Sciatic nerve (tissue), 2 donors: ENCODE data around the gene ZNF497. TPM values are rescaled to one million over a fixed set of nuclear protein-coding genes. Genes with fewer than 3 reads are reported as not detected.
A peak's percentile ranks its signal among the peaks of the same experiment; 100 is the strongest.
"Not testable (repeated sequence)": the region's sequence is repeated elsewhere in the genome, so short reads cannot be mapped to it uniquely, and the experiment has no call there.

Experiments
- ATAC-seq: fragments of 200-7000 bp; cut with Tn5 transposase; one replicate; pipeline ENCODE4 v1.9.1; 2020; ENCODE audit warnings: mild to moderate bottlenecking, moderate library complexity
- DNase-seq: peaks from one replicate; pipeline ENCODE4 v3.0.0-alpha.2; 2020; ENCODE audit warnings: low spot score
- intact Hi-C: fragments of 100-400 bp; cut with DNase I; formaldehyde crosslinking; loops from one replicate; pipeline ENCODE4 v1.14.2; 2022
- microRNA-seq: library from miRNA; unstranded; fragments of <30 nt; microRNA quantifications from one replicate; pipeline ENCODE4 v1.2.0, GENCODE V29; 2020
- total RNA-seq: library from RNA; stranded (reverse); fragmentation: NEBNext Ultra II Directional; extraction: Animal tissue kit (Norgen Biotek cat#: 25700); gene quantifications from one replicate; pipeline ENCODE4 v1.2.1, GENCODE V29; 2021
- donor health status: DM: no; HTN: no; CAD: no.
- donor health status: DM: no; HTN: no; CAD: no.

ZNF497 gene
- total RNA-seq, 1 donor from 2014 or later = 2.0 TPM

- intact Hi-C loops = no loop called here
- ATAC-seq (peak; percentile 99), DNase-seq (peak; percentile 98)
Measured at GRCh38 chr19:58326914-58327726, 35.4 kb downstream of the ZNF497 start, which contains the start of gene ZSCAN22. ZSCAN22 (plus strand) TSS chr19:58326994; CDS start chr19:58334803, 7,809 bp downstream.

GRCh38 chr19:58326501-58326913, 36.0 kb downstream of the ZNF497 start:
- intact Hi-C loops = no loop called here
- peak; percentile 46 for ATAC-seq
- no peak for DNase-seq

GRCh38 chr19:58325311-58326022, 37.1 kb downstream of the ZNF497 start:
- ATAC-seq = no peak
- intact Hi-C loops = no loop called here
- DNase-seq = no peak

GRCh38 chr19:58319241-58319640, 43.3 kb downstream of the ZNF497 start:
- DNase-seq = no peak
- intact Hi-C loops = no loop called here
- no peak for ATAC-seq

GRCh38 chr19:58318297-58318696, 44.3 kb downstream of the ZNF497 start:
- intact Hi-C loops = no loop called here
- DNase-seq (no peak), ATAC-seq (no peak)

- ATAC-seq = no peak
- DNase-seq = no peak
- intact Hi-C loops = no loop called here
Measured at GRCh38 chr19:58317476-58318072, 45.0 kb downstream of the ZNF497 start.

- DNase-seq = no peak
- no peak for ATAC-seq
- intact Hi-C loops = no loop called here
Measured at GRCh38 chr19:58315580-58315979, 47.0 kb downstream of the ZNF497 start.

- intact Hi-C loops = no loop called here
- ATAC-seq = no peak
- DNase-seq = no peak
Measured at GRCh38 chr19:58311345-58311865, 51.1 kb downstream of the ZNF497 start.

GRCh38 chr19:58310685-58311084, 51.9 kb downstream of the ZNF497 start:
- intact Hi-C loops, DNase-seq, ATAC-seq: not testable (repeated sequence)

GRCh38 chr19:58307736-58308135, 54.8 kb downstream of the ZNF497 start:
- intact Hi-C loops = no loop called here
- DNase-seq = no peak
- ATAC-seq = no peak

GRCh38 chr19:58305932-58306323, 56.6 kb downstream of the ZNF497 start:
- DNase-seq = no peak
- ATAC-seq = no peak
- intact Hi-C loops = no loop called here

- DNase-seq = peak; percentile 95
- intact Hi-C loops = no loop called here
- peak; percentile 100 for ATAC-seq
Measured at GRCh38 chr19:58305065-58305931, 57.3 kb downstream of the ZNF497 start, which contains the start of gene ERVK3-1. ERVK3-1 (plus strand) TSS chr19:58305377; CDS start chr19:58312169, 6,792 bp downstream.

GRCh38 chr19:58304748-58305064, 57.8 kb downstream of the ZNF497 start:
- ATAC-seq = peak; percentile 4
- intact Hi-C loops = no loop called here
- no peak for DNase-seq

Small RNA genes within 50 kb of the gene (microRNA-seq; reads per million reads assigned to microRNA genes)
- gene MIR4754 (not detected), gene MIR6806 (not detected)

Other genes with a start within 250 kb of the ZNF497 start
- 11.8 TPM for gene ZNF329, start 212.0 kb downstream of the ZNF497 start, total RNA-seq
- gene ZNF274, start 179.7 kb downstream of the ZNF497 start, total RNA-seq = 32.0 TPM
- 28.9 TPM for gene ZNF544, start 133.8 kb downstream of the ZNF497 start, total RNA-seq
- gene ZNF8, start 83.8 kb downstream of the ZNF497 start, total RNA-seq = 6.9 TPM
- 32.9 TPM for gene ERVK3-1, start 57.4 kb downstream of the ZNF497 start, total RNA-seq
- 4.5 TPM for gene ZSCAN22, start 35.8 kb downstream of the ZNF497 start, total RNA-seq
- gene A1BG, start 9.3 kb downstream of the ZNF497 start, total RNA-seq = 13.3 TPM
- gene ZNF837, start 18.3 kb upstream of the ZNF497 start, total RNA-seq = 2.0 TPM
- gene RPS5, start 24.5 kb upstream of the ZNF497 start, total RNA-seq = 572 TPM
- gene RNF225, start 32.9 kb upstream of the ZNF497 start, total RNA-seq = not detected
- 16.0 TPM for gene ZNF584, start 45.9 kb upstream of the ZNF497 start, total RNA-seq
- 6.1 TPM for gene ZNF132, start 77.4 kb upstream of the ZNF497 start, total RNA-seq
- 7.5 TPM for gene ZNF324B, start 88.9 kb upstream of the ZNF497 start, total RNA-seq
- 15.2 TPM for gene ZNF324, start 104.3 kb upstream of the ZNF497 start, total RNA-seq
- 10.3 TPM for gene ZNF446, start 113.6 kb upstream of the ZNF497 start, total RNA-seq
- 10.1 TPM for gene SLC27A5, start 149.2 kb upstream of the ZNF497 start, total RNA-seq
- 14.9 TPM for gene ZBTB45, start 157.1 kb upstream of the ZNF497 start, total RNA-seq
- 168 TPM for gene TRIM28, start 181.3 kb upstream of the ZNF497 start, total RNA-seq
- 94.6 TPM for gene CHMP2A, start 192.4 kb upstream of the ZNF497 start, total RNA-seq
- gene UBE2M, start 195.9 kb upstream of the ZNF497 start, total RNA-seq = 57.4 TPM
- 32.4 TPM for gene MZF1, start 210.6 kb upstream of the ZNF497 start, total RNA-seq